Measurements from ENCODE around the gene GSAP.

Gene GSAP

GRCh38 chr7:77329466-77330168, 86.5 kb downstream of the GSAP start:
- DNase-seq (ENCODE audit: low spot score), result no peak
- FAIRE-seq, result no peak

GRCh38 chr7:77328669-77329068, 87.5 kb downstream of the GSAP start:
- FAIRE-seq, result no peak
- no peak for DNase-seq (ENCODE audit: low spot score)

GRCh38 chr7:77327932-77328628, 88.1 kb downstream of the GSAP start:
- no peak for DNase-seq (ENCODE audit: low spot score)
- FAIRE-seq, result no peak

- peak; percentile 79 for FAIRE-seq
- DNase-seq (ENCODE audit: low spot score), result no peak
Observed at GRCh38 chr7:77327067-77327931, 88.8 kb downstream of the GSAP start.

GRCh38 chr7:77326131-77326530, 90.0 kb downstream of the GSAP start:
- FAIRE-seq (no peak), DNase-seq (ENCODE audit: low spot score) (no peak)

- FAIRE-seq, result no peak
- no peak for DNase-seq (ENCODE audit: low spot score)
Observed at GRCh38 chr7:77321300-77321699, 94.8 kb downstream of the GSAP start.

- DNase-seq (ENCODE audit: low spot score), result no peak
- no peak for FAIRE-seq
Observed at GRCh38 chr7:77320714-77321113, 95.4 kb downstream of the GSAP start.

- DNase-seq (ENCODE audit: low spot score), result no peak
- FAIRE-seq, result no peak
Observed at GRCh38 chr7:77320137-77320536, 96.0 kb downstream of the GSAP start.

GRCh38 chr7:77318019-77318418, 98.1 kb downstream of the GSAP start:
- DNase-seq (ENCODE audit: low spot score) (no peak), FAIRE-seq (no peak)

GRCh38 chr7:77316219-77316978, 99.8 kb downstream of the GSAP start:
- FAIRE-seq, result peak; percentile 37
- no peak for DNase-seq (ENCODE audit: low spot score)

- FAIRE-seq, result no peak
- DNase-seq (ENCODE audit: low spot score), result no peak
Observed at GRCh38 chr7:77315182-77315591, 101.0 kb downstream of the GSAP start.

- peak; percentile 61 for FAIRE-seq
- DNase-seq (ENCODE audit: low spot score), result no peak
Observed at GRCh38 chr7:77313876-77314480, 102.2 kb downstream of the GSAP start.

GRCh38 chr7:77313085-77313484, 103.1 kb downstream of the GSAP start:
- FAIRE-seq, result no peak
- no peak for DNase-seq (ENCODE audit: low spot score)

GRCh38 chr7:77310982-77311381, 105.2 kb downstream of the GSAP start:
- no peak for FAIRE-seq
- no peak for DNase-seq (ENCODE audit: low spot score)

GRCh38 chr7:77309714-77310220, 106.4 kb downstream of the GSAP start:
- FAIRE-seq, result no peak

GRCh38 chr7:77308792-77309191, 107.4 kb downstream of the GSAP start:
- no peak for DNase-seq (ENCODE audit: low spot score)
- FAIRE-seq, result peak; percentile 50

More at GRCh38 chr7:77309714-77310220, 106.4 kb downstream of the GSAP start:
- DNase-seq (ENCODE audit: low spot score), result no peak

GRCh38 chr7:77306231-77307067, 109.7 kb downstream of the GSAP start:
- no peak for DNase-seq (ENCODE audit: low spot score)
- peak; percentile 59 for FAIRE-seq

GRCh38 chr7:77295549-77295948, 120.6 kb downstream of the GSAP start:
- no peak for DNase-seq (ENCODE audit: low spot score)
- no peak for FAIRE-seq

GRCh38 chr7:77293046-77293445, 123.1 kb downstream of the GSAP start:
- no peak for DNase-seq (ENCODE audit: low spot score)
- FAIRE-seq, result no peak

- FAIRE-seq, result no peak
- DNase-seq (ENCODE audit: low spot score), result no peak
Observed at GRCh38 chr7:77290425-77290824, 125.7 kb downstream of the GSAP start.
